CD4-positive, alpha-beta T cell treated with Interleukin-17A for 1 hour (primary cell): ENCODE measurements around the gene TOMM34.

ENCODE experiments used
- DNase-seq: peaks from one replicate; pipeline ENCODE4 v3.0.0-alpha.2; 2020

The TOMM34 gene

DNA sequence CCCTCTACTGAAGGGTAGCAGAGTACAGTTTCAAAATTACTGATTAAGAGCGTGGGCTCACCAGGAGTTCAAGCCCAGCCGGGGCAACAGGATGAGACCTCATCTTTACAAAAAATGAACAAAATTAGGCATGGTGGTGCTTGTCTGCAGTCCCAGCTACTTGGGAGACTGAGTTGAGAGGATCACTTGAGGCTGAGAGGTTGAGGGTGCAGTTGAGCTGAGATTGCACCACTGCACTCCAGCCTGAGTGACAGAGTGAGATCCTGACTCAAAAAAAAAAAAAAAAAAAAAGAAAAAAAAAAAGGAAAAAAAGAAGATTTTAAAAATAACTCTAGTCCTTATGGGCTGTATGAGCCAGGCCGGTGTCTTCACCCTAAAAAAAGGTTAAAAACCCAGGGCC, 31.6 kb downstream of the TOMM34 start:
- no peak for DNase-seq

DNA sequence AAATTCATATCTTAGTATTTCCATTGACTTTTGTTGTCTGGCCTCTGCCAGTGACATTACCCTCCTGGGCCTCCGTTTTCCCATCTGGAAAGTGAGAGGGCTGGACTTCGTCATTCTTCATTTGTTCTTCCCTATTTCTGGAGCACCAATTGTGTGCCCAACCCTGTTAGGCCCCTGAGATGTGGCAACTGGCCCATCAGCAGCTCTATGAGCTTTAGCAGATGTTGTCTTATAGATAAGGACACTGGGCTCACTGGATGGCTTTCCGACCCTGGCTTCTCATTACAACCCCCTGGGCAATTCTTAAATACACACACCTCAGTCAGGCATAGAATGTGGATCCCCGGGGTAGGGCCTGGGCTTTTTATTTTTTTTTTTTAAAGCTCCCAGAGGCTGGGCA, 35.7 kb downstream of the TOMM34 start:
- no peak for DNase-seq

DNA sequence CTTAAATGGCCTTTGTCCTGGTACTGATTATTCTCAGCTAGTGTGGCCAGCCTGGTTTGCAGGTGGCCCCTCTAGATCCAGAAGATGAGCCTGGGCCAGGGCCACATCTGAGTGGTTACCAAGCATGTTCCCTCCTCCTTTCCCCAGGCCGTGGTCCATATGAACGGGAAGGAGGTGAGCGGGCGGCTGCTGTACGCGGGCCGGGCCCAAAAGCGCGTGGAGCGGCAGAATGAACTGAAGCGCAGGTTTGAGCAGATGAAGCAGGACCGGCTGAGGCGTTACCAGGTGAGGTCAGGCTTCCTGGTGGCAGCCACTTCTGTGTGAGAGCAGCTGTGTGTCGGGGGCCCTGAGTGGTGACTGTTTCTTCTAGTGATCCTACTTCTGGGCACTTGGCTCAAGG, 38.8 kb downstream of the TOMM34 start:
- no peak for DNase-seq

DNA sequence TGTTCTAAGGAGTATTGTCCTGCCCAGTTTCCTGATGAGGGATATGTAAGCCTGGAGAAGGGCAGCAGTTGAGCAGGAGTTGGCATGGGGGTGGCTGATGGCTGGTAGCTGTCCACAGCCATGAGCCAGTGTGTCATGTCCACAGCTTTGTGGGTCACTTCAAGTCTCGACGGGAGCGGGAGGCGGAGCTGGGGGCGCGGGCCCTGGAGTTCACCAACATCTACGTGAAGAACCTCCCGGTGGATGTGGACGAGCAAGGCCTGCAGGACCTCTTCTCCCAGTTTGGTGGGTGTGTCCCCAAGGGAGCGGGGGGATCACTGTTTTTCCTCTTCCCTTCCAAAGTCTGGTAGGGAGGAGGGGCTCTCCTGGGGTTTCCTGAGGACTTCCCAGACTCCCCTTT, 41.4 kb downstream of the TOMM34 start:
- no peak for DNase-seq

DNA sequence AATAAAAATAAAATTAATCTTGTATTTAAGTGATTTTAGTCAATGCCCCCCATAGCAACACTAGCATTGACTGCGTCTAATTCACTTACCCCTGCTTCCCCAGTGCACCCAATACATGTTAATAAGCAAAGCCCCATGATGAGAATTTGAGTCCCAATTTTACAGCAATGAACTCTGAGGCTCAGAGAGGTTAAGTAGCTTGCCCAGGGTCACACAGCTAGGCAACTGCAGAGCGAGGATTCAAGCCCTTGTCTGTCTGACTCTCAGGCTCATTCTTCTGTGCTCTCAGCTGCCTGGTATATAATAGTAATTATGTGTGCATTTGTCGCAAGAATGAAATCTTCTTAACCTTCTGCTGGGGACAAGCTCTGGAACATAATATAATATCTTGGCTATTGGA, 41.9 kb downstream of the TOMM34 start:
- no peak for DNase-seq

DNA sequence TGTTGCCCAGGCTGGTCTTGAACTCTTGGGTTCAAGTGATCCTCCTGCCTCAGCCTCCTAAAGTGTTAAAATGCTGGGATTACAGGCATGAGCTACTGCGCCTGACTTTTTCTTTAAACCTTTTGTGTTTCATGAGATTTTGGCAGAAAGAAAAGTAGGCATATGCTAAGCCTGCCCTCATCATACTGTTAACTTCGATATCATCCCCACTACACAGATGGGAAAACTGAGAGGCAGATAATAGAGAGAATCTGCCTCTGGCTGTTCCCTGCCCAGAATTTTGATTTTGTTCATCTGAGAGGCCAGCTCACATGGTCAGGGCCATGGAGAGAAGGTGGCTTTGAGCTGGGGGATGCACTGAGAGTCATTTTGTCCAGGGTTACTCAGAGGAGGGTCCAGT, 42.8 kb downstream of the TOMM34 start:
- DNase-seq: no peak

DNA sequence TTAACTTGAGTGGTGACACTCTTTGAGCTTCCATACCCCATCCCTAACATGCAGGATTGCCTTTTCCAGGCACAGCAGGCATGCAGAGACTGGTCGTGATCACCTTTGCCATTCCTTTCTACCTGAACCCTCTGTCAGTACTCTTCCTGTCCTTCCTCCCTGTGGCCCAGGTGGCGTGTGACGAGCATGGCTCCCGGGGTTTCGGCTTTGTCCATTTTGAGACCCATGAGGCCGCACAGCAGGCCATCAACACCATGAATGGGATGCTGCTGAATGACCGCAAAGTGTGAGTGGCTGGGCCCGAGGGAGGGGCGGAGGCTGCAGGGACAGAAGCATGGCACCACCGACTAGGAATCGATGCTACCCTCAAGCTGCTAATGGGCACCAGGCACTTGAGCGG, 43.6 kb downstream of the TOMM34 start:
- DNase-seq: no peak

DNA sequence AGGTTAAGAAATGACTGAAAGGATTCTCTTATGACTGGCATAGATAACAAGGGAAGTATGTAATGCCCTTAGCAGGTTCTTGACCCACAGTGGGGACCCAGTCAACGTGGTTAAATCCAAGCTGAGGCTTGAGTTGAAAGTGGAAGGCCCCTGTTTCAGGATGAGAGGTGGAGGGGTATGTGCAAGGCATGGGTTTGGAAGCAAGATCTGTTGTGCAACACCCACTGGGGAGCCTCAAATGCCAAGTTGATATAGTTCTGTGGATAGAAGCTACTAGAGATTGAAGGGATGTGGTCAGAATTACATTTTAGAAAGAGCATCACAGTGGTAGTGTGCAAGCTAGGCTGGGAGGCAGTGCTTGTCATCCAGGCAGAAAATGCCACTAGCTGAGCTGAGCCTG, 45.3 kb downstream of the TOMM34 start:
- no peak for DNase-seq

DNA sequence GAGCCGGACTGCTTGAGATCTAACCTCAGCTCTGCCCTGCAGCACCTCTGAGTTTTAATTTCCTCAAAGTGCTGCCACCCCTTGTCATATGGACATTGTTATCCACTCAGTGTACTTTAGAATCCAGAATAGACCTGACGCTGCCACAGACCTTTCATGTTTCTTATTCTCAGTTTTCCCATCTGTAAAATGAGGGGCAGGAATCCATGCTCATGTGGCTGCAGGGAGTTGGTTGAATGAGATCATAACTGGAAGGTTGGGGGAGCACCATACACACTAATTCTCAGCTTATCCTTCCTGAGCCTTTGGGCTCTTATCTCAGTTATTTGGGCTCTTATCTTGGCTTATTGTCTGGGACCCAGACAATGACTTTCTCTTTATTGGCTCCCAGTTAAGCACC, 48.0 kb downstream of the TOMM34 start:
- DNase-seq: no peak

DNA sequence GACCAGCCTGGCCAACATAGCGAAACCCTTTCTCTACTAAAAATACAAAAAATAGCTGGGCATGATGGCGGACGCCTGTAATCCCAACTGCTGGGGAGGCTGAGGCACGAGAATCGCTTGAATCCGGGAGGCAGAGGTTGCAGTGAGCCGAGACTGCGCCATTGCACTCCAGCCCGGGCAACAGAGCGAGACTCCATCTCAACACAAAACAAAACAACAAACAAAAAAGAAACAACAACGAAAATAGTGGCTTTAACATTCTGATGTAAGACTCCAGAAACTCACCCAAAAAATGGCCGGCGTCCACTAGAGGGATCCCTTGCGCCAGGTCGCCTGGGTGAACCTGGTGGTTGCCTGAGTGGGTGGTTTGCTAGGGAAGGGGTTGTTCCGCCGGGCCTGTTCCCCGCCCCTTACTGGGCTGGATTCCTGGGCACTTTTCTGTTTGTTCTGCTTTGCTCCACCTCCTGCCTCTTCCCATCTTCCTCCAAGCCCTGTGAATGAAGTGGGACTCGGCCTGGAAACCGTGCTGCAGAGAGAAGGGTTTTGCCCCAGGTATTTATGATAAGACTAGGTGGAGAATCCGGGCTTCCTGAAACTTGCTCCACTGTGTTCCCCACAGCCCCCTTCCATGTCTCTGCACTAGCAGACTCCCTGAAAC, 48.8 kb downstream of the TOMM34 start:
- DNase-seq: peak; percentile 55

DNA sequence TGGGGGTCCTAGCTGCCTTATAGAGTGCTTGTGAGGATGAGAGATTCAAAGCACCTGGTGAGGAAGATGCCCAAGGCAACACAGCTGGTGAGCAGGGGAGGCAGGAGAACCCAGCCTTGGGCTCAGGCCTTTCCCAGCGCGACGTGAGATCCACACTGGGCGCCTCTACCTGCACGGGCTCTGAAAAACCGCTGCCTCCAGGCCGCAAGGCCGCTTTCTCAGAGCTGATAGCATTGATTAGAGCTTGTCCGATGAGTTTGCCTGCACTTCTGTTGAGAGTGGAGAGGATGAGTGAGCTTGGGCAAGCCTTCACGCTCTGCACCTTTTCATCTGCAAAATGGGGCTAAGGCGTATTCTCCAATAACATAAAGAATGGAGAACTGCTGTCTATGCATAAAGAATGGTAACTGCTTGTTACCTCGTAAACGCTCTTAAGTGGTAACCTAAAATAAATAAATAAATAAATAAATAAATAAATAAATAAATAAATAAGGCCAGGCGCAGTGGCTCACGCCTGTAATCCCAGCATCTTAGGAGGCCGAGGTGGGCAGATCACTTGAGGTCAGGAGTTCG, 49.4 kb downstream of the TOMM34 start:
- DNase-seq: no peak

DNA sequence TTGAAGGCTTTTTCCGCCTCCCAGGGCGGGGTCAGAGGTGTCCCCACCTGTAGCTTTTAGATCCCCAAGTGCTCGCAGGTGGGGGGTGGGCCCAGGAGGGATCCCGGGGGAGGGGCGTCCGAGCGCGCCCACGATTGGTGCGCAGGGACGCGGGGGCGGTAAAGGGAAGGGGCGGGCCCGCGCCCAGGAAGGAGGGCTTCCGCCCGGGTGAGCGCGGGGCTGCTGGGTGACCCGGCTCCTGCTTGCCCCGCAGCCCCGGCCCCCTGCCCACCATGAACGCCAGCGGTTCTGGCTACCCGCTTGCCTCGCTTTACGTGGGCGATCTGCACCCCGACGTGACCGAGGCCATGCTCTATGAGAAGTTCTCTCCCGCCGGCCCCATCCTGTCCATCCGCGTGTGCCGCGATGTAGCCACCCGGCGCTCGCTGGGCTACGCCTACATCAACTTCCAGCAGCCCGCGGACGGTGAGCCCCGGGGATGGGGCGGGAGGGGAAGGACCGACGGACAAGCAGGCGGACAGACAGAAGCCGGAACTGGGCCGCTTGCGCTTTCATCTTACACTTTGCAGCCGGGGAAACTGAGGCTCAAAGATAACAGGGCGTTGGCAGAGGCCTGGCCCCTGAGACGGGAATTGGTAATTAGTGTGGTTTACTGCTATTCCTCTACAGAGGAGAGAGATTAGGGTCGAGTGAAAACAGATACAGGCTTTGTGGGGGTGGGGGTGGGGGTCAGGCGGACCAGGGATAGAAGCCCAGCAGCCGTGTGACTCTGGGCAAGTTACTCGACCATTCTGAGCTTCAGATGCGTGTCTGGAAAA, 50.1 kb downstream of the TOMM34 start, which contains the start of gene PABPC1L:
Gene PABPC1L (plus strand): TSS at position 189 of the 818 bp plus-strand sequence. CDS start 84 bp downstream, at position 273.
- peak; percentile 81 for DNase-seq

DNA sequence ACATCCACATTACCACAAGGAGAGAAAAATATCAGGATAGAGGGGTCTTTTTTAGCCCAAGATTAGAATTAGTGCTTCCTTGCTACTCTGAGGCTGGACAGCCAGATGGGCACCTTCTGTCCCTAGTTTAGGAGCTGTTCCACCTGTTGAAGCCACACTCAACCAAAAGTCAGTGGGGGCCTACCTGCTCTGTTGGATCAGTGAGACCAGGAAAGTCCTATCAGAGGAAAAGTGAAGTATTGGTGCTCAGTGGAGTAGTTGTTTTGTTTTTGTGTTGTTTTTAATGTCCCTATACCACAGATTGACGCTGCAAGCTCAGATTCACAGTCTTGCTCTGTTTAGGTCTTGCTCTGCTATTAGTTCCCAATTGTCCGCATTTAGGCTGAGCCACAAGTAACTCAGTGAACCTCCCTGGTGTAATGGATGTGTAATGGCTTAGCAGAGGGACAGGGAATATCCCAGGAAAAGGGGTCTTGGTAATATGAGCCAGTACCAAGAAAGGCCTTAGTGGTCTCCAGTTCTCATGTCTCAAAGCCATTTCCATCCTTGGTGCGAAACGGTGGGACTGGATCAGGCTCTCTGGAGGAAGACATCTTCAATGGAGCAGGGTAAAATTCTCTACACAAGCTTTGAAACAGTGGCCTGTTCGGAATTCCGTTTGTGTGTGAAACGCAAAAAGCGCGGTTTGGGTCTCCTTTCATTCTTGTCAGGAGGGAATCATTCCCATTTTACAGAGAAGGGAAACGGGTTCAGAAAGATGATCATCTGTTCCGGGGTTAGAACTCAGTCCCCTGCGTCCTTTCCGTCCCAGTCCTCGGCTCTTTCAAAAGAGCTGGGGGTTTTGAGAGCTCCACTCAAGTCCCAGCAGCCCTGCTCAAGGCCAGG, 51.0 kb downstream of the TOMM34 start:
- DNase-seq: no peak

DNA sequence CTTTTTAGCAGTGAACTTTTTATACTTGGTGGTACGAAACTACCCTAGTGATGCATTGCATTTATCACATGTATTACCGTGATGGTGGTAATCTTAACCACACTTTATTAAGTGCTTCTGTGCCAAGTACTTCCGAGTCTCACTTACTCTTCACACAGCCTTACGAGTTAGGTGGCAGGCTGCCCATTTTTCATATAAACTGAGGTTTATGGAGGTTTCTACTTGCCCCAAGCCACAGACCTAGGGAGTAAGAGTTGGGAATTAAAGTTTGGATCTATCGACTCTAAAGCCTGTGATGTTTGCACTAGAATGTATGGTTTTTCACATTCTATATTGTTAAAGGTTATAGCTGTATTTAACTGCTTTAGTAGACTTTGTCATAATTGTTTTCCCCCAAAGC, 55.8 kb downstream of the TOMM34 start:
- no peak for DNase-seq

DNA sequence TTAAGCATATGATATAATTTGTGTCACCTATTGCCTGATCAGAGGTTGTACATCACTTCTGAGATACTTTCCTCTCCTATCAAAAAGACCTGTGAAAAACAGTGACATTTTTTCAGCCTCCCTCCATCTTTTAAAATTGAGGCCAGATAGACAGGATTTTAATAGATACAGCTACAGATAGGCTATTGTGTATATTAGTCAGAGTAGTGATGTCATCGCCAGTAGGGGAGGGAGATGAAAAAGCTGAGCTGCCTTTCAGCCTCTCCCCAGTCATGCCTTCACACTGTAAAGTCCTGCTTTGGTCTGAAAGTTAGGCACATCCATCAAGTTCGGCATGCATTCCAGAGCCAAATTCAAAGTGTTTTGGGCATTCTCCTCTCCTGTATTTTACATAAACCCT, 58.2 kb downstream of the TOMM34 start:
- DNase-seq: no peak

DNA sequence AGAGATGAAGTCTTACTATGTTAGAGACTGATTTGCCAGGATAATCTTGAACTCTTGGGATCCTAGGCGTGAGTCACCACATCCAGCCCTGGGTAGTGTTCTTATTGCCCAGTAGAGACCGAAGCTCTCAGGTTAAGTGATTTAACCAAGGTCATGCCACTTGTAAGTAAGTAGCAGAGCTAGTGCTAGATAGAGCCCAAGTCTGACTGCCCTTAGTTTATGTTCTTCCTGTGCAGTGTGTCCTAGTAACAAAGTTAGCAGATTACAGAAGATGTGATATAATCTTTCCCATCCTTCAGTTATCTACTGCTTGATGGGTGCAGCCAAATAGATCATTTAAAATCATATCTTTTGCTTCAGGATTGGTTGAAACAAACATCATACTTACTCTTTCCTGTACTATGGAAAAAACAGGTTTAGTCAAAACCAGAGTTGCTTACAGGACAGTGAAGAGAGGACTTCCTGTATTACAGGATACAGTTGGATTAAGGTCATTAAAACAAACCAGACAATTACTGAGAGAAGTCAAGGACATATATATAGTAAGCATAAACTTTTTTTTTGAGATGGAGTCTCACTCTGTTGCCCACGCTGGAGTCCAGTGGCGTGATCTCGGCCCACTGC, 59.9 kb downstream of the TOMM34 start:
- DNase-seq: no peak

DNA sequence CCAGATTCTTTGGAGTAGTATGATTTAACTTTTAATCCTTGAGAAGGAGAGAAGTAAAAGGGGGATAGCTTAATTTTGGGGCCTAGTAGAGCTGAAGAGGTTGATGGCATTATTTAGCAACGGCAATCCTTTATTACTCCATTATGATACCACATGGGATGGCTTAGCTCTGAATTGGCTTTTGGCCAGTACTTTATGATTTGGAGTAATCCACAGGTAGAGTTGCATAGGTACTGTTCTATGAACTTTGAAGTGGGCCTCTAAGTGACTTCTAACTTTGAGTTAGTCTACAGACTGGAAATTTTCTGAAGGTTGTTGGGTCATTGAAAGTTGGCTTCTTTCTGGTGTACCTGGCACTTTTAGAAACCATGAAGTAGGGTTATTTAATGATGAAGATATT, 63.1 kb downstream of the TOMM34 start:
- DNase-seq: no peak

DNA sequence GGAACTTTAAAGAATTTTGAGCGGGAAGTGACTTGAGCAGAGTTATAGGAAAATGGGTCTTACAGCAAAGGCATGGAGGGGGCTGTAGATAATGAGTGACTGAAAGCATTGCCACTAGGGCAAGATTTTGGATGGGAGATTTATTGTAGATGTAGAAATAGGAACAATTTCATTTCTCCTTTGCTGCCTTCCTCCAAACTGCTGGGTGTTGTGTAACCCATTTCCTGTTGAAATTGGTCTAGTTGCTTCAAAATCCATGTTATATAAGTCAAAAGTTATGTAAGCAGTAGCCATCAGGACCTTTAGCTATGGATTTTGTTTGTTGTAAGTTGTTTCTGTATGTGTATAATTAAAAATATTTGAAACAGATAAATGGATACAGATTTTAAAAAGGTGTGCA, 63.6 kb downstream of the TOMM34 start:
- no peak for DNase-seq

DNA sequence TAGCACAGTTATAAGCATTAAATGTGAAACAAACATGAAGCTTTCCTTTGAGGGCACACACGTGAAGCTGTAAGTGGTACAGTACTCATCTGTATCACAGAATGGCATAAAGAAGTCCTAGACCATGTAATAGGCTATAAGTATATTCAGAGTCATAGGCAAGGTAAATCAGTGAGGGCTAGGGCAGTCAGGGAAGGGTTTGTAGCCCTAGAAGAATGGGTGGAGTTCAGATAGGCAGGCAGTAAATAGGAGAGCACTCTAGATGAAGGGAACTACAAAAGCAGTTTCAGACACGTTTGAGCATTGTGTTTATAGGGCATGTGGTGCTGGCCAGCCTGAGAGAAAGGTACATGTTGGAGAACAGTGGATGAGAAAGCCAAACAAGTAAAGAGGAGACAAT, 65.2 kb downstream of the TOMM34 start:
- no peak for DNase-seq
